ENCODE results near the gene SP7. TPM values are rescaled to one million over a fixed set of nuclear protein-coding genes. Genes with fewer than 3 reads are reported as not detected.
A peak's percentile ranks its signal among the peaks of the same experiment; 100 is the strongest.

SP7 gene
- total and polyA plus RNA-seq, 2 donors from 2014 or later, result not detected

DNA sequence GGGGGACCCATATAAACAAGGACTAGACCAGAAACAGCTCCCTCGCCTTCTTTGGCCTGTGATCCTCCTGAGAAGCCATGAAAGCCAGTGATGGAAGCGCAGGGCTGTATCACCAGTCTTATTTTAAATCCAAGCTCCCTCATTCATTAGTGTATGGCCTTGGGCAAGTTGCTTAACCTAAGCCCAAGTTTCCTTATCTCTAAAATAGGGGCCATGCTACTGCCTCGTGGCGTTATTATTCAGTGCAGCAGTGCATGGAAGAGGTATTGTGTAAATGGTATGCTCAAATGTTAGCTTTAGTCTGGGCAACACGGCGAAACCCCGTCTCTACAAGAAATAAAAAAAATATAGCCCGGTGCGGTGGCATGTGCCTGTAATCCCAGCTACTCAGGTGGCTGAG, 58.2 kb downstream of the SP7 start:
- FAIRE-seq, result no peak
- Histone ChIP-seq H3K4me1 (ENCODE audit: control insufficient read depth in 2 of 3, insufficient read depth in 2 of 3, low read depth in 1 of 3, low read length in 3 of 3) (no peaks in the 10 kb centered on the region), H3K9ac (ENCODE audit: low read length in 3 of 3) (no peak overlapping the region), H3K27ac (ENCODE audit: low read depth in 2 of 2, low read length in 2 of 2) (no peak overlapping the region), H3K9me3 (ENCODE audit: control insufficient read depth in 2 of 3, insufficient read depth in 1 of 3, low read length in 3 of 3) (no peaks in the 10 kb centered on the region), H3K27me3 (ENCODE audit: control insufficient read depth, insufficient read depth, low read length) (no peaks in the 10 kb centered on the region), H3K36me3 (ENCODE audit: control insufficient read depth in 2 of 3, insufficient read depth in 3 of 3, low read length in 3 of 3) (peaks cover 0 to 3% (median 0%) of the 10 kb centered on the region in 3 donors), H3K4me3 (ENCODE audit: low read length in 3 of 3) (no peak overlapping the region)
- intact Hi-C loops (cut with DNase I), result no loop called here
- TF ChIP-seq, protein P1, sequence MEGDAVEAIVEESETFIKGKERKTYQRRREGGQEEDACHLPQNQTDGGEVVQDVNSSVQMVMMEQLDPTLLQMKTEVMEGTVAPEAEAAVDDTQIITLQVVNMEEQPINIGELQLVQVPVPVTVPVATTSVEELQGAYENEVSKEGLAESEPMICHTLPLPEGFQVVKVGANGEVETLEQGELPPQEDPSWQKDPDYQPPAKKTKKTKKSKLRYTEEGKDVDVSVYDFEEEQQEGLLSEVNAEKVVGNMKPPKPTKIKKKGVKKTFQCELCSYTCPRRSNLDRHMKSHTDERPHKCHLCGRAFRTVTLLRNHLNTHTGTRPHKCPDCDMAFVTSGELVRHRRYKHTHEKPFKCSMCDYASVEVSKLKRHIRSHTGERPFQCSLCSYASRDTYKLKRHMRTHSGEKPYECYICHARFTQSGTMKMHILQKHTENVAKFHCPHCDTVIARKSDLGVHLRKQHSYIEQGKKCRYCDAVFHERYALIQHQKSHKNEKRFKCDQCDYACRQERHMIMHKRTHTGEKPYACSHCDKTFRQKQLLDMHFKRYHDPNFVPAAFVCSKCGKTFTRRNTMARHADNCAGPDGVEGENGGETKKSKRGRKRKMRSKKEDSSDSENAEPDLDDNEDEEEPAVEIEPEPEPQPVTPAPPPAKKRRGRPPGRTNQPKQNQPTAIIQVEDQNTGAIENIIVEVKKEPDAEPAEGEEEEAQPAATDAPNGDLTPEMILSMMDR (IDR thresholded peaks at IDR 0.05; ENCODE audit: borderline replicate concordance, extremely low read depth, insufficient read depth), result no peak
- DNase-seq, result peak in 1 of 5 donors; percentile 24

Other genes with a start within 250 kb of the SP7 start
- 203 TPM for gene IGFBP6, start 238.7 kb downstream of the SP7 start, total RNA-seq
- 57.3 TPM for gene IGFBP6, start 238.7 kb downstream of the SP7 start, polyA plus RNA-seq (ENCODE audit: insufficient read depth, low read depth, low replicate concordance)
- gene SOAT2, start 232.9 kb downstream of the SP7 start, total RNA-seq, result 0.19 TPM
- 0.26 TPM for gene SOAT2, start 232.9 kb downstream of the SP7 start, polyA plus RNA-seq (ENCODE audit: insufficient read depth, low read depth, low replicate concordance)
- 58.3 TPM for gene ZNF740, start 155.6 kb downstream of the SP7 start, total RNA-seq
- gene ZNF740, start 155.6 kb downstream of the SP7 start, polyA plus RNA-seq (ENCODE audit: insufficient read depth, low read depth, low replicate concordance), result 11.1 TPM
- gene CSAD, start 155.4 kb downstream of the SP7 start, total RNA-seq, result 39.1 TPM
- gene CSAD, start 155.4 kb downstream of the SP7 start, polyA plus RNA-seq (ENCODE audit: insufficient read depth, low read depth, low replicate concordance), result 24.0 TPM
- 14.5 TPM for gene ITGB7, start 129.1 kb downstream of the SP7 start, total RNA-seq
- 11.0 TPM for gene ITGB7, start 129.1 kb downstream of the SP7 start, polyA plus RNA-seq (ENCODE audit: insufficient read depth, low read depth, low replicate concordance)
- 34.1 TPM for gene RARG, start 104.1 kb downstream of the SP7 start, total RNA-seq
- 13.2 TPM for gene RARG, start 104.1 kb downstream of the SP7 start, polyA plus RNA-seq (ENCODE audit: insufficient read depth, low read depth, low replicate concordance)
- 1.5 TPM for gene ESPL1, start 68.1 kb downstream of the SP7 start, total RNA-seq
- gene ESPL1, start 68.1 kb downstream of the SP7 start, polyA plus RNA-seq (ENCODE audit: insufficient read depth, low read depth, low replicate concordance), result 2.9 TPM
- gene PFDN5, start 40.8 kb downstream of the SP7 start, total RNA-seq, result 439 TPM
- gene PFDN5, start 40.8 kb downstream of the SP7 start, polyA plus RNA-seq (ENCODE audit: insufficient read depth, low read depth, low replicate concordance), result 1,405 TPM
- 49.0 TPM for gene MYG1, start 36.7 kb downstream of the SP7 start, total RNA-seq
- 105 TPM for gene MYG1, start 36.7 kb downstream of the SP7 start, polyA plus RNA-seq (ENCODE audit: insufficient read depth, low read depth, low replicate concordance)
- 46.2 TPM for gene AAAS, start 14.7 kb downstream of the SP7 start, total RNA-seq
- gene AAAS, start 14.7 kb downstream of the SP7 start, polyA plus RNA-seq (ENCODE audit: insufficient read depth, low read depth, low replicate concordance), result 43.4 TPM
- 126 TPM for gene SP1, start 43.8 kb upstream of the SP7 start, total RNA-seq
- gene SP1, start 43.8 kb upstream of the SP7 start, polyA plus RNA-seq (ENCODE audit: insufficient read depth, low read depth, low replicate concordance), result 15.1 TPM
- not detected for gene AMHR2, start 87.5 kb upstream of the SP7 start, total RNA-seq
- not detected for gene AMHR2, start 87.5 kb upstream of the SP7 start, polyA plus RNA-seq (ENCODE audit: insufficient read depth, low read depth, low replicate concordance)
- 226 TPM for gene PRR13, start 105.4 kb upstream of the SP7 start, total RNA-seq
- 889 TPM for gene PRR13, start 105.4 kb upstream of the SP7 start, polyA plus RNA-seq (ENCODE audit: insufficient read depth, low read depth, low replicate concordance)
- gene PCBP2, start 115.7 kb upstream of the SP7 start, total RNA-seq, result 732 TPM
- 597 TPM for gene PCBP2, start 115.7 kb upstream of the SP7 start, polyA plus RNA-seq (ENCODE audit: insufficient read depth, low read depth, low replicate concordance)
- 21.8 TPM for gene MAP3K12, start 163.1 kb upstream of the SP7 start, total RNA-seq
- 15.2 TPM for gene MAP3K12, start 163.1 kb upstream of the SP7 start, polyA plus RNA-seq (ENCODE audit: insufficient read depth, low read depth, low replicate concordance)
- 32.5 TPM for gene TARBP2, start 164.9 kb upstream of the SP7 start, total RNA-seq
- gene TARBP2, start 164.9 kb upstream of the SP7 start, polyA plus RNA-seq (ENCODE audit: insufficient read depth, low read depth, low replicate concordance), result 36.3 TPM
- not detected for gene NPFF, start 171.1 kb upstream of the SP7 start, total RNA-seq
- gene NPFF, start 171.1 kb upstream of the SP7 start, polyA plus RNA-seq (ENCODE audit: insufficient read depth, low read depth, low replicate concordance), result 1.3 TPM